NCI-H2107 treated with DMSO at 0.1 percent for 48 hours (cell line): ENCODE measurements around the gene YWHAH.

Experiments
- DNase-seq: peaks from one replicate; lab custom pipeline; 2025; ENCODE audit not compliant: unreplicated experiment; lab: John Stamatoyannopoulos, UW

YWHAH gene

DNA sequence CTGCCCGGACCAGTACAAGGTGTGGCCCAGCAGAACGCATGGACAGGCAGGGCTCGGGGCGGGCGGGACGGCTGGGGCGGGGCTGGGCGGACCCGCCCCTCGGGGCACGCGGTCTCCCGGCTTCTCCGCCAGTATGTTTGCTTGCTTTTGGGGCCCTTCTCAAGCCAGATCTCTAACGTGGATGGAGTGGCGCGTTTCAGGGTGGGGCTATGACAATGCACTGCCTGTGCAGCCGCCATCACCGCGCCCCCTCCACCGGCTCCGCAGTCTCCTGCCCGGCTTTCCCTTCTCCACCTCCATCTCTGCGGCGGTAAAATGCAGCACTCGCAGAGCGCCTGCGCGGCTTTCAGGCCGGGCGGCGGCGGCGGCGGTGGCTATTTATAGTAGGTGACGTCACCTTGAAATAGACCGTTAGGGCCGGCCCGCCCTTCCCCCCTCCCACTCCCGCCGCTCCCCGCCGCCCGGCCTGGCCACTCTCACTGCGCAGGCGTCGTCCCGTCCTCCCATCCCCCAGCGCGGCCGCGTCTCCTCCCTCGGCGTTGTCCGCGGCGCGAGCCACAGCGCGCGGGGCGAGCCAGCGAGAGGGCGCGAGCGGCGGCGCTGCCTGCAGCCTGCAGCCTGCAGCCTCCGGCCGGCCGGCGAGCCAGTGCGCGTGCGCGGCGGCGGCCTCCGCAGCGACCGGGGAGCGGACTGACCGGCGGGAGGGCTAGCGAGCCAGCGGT lies at the start of gene YWHAH:
Gene YWHAH (plus strand): TSS at position 558 of the 722 bp plus-strand sequence. CDS start 199 bp downstream, outside the sequence.
- peak; percentile 51 for DNase-seq

DNA sequence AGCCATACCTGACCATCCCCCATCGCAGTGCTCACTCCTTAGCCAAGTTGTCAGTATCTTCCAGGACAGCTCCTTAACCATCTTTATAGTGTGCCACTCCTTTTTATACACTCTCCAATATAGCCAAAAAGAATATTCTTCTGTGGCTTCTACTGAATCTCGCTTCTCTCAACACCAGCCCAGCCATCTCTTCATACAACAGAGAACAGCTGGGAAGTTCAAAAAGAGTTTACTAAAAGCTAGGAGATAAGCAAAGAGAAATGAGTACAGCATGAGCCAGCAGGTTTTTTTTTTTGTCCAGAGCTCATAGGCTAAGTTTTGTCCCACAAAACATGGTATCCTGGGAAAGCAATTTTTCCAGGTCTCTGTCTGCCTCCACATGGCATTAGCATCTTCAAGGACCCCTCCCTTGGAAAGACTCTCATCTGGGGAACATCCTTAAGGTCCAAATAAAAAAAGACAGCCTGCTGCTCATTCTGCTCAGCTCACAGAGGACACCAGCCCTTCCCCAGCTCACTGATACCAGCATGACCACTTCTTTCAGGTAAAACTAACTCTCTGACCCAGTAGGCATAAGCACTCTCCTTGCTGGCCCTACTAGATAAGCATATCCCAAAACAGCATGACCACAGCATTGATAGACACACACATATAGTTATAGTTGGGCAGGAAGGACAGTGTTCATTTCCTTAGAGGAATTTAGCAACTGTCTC lies 48.8 kb upstream of the YWHAH start:
- no peak for DNase-seq

- DNase-seq, result no peak
Observed at GRCh38 chr22:31896472-31896871, 47.9 kb upstream of the YWHAH start.

GRCh38 chr22:31897842-31898805 lies 46.2 kb upstream of the YWHAH start:
- DNase-seq, result no peak

- no peak for DNase-seq
Observed at GRCh38 chr22:31898926-31899325, 45.4 kb upstream of the YWHAH start.

GRCh38 chr22:31899669-31900068 lies 44.7 kb upstream of the YWHAH start:
- no peak for DNase-seq

- DNase-seq, result no peak
Observed at GRCh38 chr22:31901388-31902137, 42.8 kb upstream of the YWHAH start.

DNA sequence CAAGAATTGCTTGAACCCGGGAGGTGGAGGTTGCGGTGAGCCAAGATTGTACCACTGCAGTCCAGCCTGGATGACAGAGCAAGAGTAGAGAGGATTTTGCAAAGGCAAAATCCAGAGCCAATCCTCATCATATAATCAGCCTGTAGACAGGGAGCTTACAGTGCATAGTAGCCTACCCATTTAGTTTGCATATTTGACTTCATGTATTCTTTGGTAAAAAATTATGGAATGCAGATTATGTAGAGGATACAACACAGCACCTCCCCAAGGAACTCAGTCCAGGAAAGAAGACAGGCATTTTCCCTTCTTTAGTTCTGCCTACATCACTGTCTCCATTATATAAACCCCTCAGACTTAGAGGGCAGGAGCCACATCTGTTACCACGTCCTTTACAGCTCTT lies 39.7 kb upstream of the YWHAH start:
- no peak for DNase-seq

- no peak for DNase-seq
Observed at GRCh38 chr22:31905356-31905755, 39.0 kb upstream of the YWHAH start.

DNA sequence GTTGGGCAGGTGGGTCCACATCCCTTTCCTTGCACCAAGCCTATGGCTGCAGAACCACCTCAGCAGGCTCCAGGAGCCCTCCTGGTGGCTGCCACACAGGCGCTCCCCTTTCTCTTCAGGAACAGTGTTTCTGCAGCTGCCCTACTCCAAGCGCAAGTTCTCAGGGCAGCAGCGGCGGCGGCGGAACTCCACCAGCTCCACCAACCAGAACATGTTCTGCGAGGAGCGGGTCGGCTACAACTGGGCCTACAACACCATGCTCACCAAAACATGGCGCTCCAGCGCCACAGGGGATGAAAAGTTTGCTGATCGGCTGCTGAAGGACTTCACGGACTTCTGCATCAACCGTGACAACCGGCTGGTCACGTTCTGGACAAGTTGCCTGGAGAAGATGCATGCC lies 38.2 kb upstream of the YWHAH start:
- DNase-seq, result no peak

DNA sequence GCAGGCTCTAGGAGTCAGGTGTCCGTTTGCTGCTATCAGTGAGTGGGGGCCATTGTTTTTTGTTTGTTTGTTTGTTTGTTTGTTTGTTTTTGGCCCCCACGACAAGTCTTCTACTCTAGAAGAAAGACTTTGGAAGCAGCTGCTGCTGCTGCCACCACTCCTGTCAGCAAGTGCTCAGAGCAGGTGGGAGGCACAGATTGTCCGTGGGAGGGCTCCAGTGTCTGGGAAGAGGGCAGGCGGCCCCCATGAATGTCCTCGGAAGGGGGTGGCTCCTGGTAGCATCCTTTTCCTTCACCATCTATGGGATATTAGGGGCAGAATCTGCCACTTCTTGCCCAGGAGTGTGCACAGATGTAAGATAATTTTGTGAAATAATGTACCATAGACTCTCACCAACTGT lies 37.8 kb upstream of the YWHAH start:
- DNase-seq, result no peak

DNA sequence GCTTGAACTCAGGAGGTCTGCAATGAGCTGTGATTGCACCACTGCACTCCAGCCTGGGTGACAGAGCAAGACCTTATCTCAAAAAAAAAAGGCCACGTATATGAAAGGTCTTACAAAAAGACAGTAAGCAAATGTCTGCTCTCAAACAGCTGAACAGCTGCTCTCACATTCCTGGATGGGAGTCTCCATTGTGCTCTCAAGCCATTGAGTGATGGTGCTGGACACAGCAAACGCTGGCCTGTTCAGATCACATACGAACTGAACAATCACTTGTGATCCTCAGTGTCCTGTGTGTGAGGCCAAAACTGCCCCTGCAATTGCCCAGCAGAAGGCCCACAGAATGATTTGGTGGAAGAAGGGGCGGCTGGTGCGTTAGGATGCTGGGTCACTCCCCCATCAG lies 34.4 kb upstream of the YWHAH start:
- no peak for DNase-seq

DNA sequence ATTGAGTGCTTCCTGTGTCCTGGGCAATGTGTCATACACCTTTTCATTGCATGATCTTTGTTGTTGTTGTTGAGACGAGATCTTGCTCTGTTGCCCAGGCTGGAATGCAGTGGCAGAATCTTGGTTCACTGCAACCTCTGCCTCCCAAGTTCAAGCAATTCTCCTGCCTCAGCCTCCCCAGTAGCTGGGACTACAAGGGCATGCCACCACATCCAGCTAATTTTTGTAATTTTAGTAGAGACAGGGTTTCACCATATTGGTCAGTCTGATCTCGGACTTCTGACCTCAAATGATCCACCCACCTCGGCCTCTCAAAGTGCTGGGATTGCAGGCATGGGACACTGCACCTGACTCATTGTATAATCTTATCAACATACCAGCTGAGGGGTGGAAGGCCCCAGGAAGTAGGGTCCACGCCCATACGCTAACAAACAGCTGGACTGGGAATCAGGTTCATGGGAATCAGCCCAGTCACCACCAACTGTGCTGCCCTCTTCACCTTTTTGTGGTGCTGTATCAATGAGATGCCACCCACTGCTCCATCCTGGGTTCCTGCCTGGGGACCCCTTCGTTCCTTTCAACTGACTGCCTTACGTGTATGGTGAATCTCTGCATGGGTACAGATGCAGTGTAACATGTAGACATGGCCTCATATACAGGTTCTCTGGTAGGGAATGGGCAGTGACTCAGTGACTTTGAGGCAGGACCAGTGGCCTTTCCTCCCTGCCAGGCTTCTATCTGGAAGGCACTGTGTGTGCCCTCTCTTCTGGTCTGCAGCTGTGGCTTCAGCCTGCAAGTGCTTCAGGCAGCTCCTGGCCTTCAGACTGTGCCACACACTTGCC lies 32.5 kb upstream of the YWHAH start:
- no peak for DNase-seq

- DNase-seq, result no peak
Observed at GRCh38 chr22:31912407-31912743, 32.0 kb upstream of the YWHAH start.

DNA sequence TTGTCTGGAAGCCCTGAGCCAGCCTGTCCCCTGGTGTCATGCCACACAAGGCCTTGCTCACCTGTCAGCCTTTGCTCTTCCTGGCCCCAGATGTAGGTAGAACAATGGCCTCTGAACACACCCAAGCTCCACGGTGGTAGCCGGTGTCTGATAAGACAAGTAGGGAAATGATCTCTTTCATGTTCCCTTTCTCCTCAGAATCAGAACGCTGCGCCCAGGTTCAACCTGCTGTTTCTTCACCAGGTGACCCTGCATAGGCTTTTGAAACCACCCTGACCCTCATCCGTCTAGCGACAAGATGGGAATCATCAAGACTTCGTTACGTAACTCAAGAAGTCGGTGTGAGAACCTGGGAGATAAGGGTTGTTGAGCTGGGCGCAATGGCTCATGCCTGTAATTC lies 28.7 kb upstream of the YWHAH start:
- DNase-seq, result no peak

GRCh38 chr22:31917227-31917921 lies 27.0 kb upstream of the YWHAH start:
- peak; percentile 19 for DNase-seq

- no peak for DNase-seq
Observed at GRCh38 chr22:31919730-31920129, 24.6 kb upstream of the YWHAH start.

- no peak for DNase-seq
Observed at GRCh38 chr22:31920306-31920705, 24.0 kb upstream of the YWHAH start.

DNA sequence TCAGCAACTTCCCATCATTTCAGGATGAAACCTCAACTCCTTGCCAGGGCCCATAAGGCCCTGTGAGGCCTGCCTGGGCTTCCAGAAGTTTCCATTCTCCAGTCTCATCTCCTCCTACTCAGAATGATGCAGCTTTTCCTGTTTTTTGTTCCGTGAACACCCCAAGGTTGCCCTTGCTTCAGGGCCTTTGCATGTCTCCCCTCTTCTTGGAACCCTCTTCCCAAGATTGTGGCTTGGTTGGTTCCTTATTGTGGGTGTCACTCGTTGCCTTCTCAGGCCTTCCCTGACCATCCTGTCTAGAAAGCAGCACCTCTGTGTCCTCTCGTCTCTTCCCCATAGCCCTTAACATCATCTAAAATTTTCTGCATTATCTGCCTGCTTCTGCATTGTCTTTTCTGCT lies 23.2 kb upstream of the YWHAH start:
- no peak for DNase-seq
